Renal cortex interstitium (tissue), 11 donors: ENCODE results near the gene CYTH4. TPM values are rescaled to one million over a fixed set of nuclear protein-coding genes. Genes with fewer than 3 reads are reported as not detected.

Experiments
- DNase-seq, 11 donors: peaks; one replicate each; pipeline ENCODE4 v3.0.0-alpha.2; 2013; ENCODE audit warnings: low read depth in 9 of 11, low spot score in 4 of 11; ENCODE audit errors: extremely low read depth in 1 of 11
- polyA plus RNA-seq, 3 donors: library from polyadenylated mRNA; unstranded; fragments of 120-200 nt; gene quantifications; one replicate each; pipeline ENCODE4 v1.2.1, GENCODE V29; 2013; ENCODE audit not compliant: insufficient read length in 3 of 3

CYTH4 gene
- polyA plus RNA-seq, 3 donors = 3.0 to 4.9 (median 3.6) TPM

- DNase-seq = no peak
Measured at GRCh38 chr22:37263966-37264887, 18.1 kb upstream of the CYTH4 start.

- no peak for DNase-seq
Measured at GRCh38 chr22:37266581-37267134, 15.7 kb upstream of the CYTH4 start.

- peak in 3 of 11 donors; percentile 27 to 42 (median 30) for DNase-seq
Measured at GRCh38 chr22:37267135-37267587, 15.1 kb upstream of the CYTH4 start.

GRCh38 chr22:37267661-37268413, 14.5 kb upstream of the CYTH4 start:
- DNase-seq = no peak

GRCh38 chr22:37269936-37270678, 12.2 kb upstream of the CYTH4 start:
- DNase-seq = no peak

- no peak for DNase-seq
Measured at GRCh38 chr22:37270928-37271650, 11.2 kb upstream of the CYTH4 start.

- no peak for DNase-seq
Measured at GRCh38 chr22:37273126-37273845, 9.0 kb upstream of the CYTH4 start.

GRCh38 chr22:37273846-37274225, 8.5 kb upstream of the CYTH4 start:
- no peak for DNase-seq

GRCh38 chr22:37274380-37274862, 7.9 kb upstream of the CYTH4 start:
- no peak for DNase-seq

- no peak for DNase-seq
Measured at GRCh38 chr22:37275134-37275533, 7.2 kb upstream of the CYTH4 start.

GRCh38 chr22:37275622-37276021, 6.7 kb upstream of the CYTH4 start:
- DNase-seq = no peak

- DNase-seq = no peak
Measured at GRCh38 chr22:37276776-37277175, 5.5 kb upstream of the CYTH4 start.

- DNase-seq = no peak
Measured at GRCh38 chr22:37277384-37277783, 4.9 kb upstream of the CYTH4 start.

GRCh38 chr22:37278261-37278660, 4.0 kb upstream of the CYTH4 start:
- no peak for DNase-seq

- no peak for DNase-seq
Measured at GRCh38 chr22:37279331-37280181, 2.8 kb upstream of the CYTH4 start.

GRCh38 chr22:37280718-37281117, 1.6 kb upstream of the CYTH4 start:
- DNase-seq = no peak

- no peak for DNase-seq
Measured at GRCh38 chr22:37281195-37281594, 1.1 kb upstream of the CYTH4 start.
